Neural progenitor cell (in vitro differentiated cells): Measurements from ENCODE around the gene TRIM47. TPM values are rescaled to one million over a fixed set of nuclear protein-coding genes. Genes with fewer than 3 reads are reported as not detected.
A peak's percentile ranks its signal among the peaks of the same experiment; 100 is the strongest.

Experiments used
- DNase-seq: peaks from one replicate; pipeline ENCODE4 v3.0.0-alpha.2; 2016; ENCODE audit warnings: low spot score
- H2AFZ ChIP-seq: fragments of 200-600 bp; sonication (generic); replicated peaks from 2 replicates; pipeline ENCODE4 v1.6.1; 2016; ENCODE audit warnings: antibody characterized with exemption
- H3F3A ChIP-seq: fragments of 200-600 bp; sonication (generic); 2 replicates; pipeline ENCODE4 v1.6.1; 2016; ENCODE audit warnings: antibody characterized with exemption, low read depth
- H3K27ac ChIP-seq: fragments of 200-600 bp; sonication (generic); 2 replicates; pipeline ENCODE4 v1.5.1; 2016; ENCODE audit warnings: mild to moderate bottlenecking
- H3K27me3 ChIP-seq: fragments of 200-600 bp; sonication (generic); 2 replicates; pipeline ENCODE4 v1.6.1; 2016; ENCODE audit warnings: mild to moderate bottlenecking, moderate library complexity
- H3K36me3 ChIP-seq: fragments of 200-600 bp; sonication (generic); 2 replicates; pipeline ENCODE4 v1.5.1; 2016
- H3K4me1 ChIP-seq: fragments of 200-600 bp; sonication (generic); 2 replicates; pipeline ENCODE4 v1.6.1; 2016; ENCODE audit warnings: mixed run types
- H3K4me2 ChIP-seq: fragments of 200-600 bp; sonication (generic); 2 replicates; pipeline ENCODE4 v1.6.1; 2016
- H3K4me3 ChIP-seq: fragments of 200-600 bp; sonication (generic); 2 replicates; pipeline ENCODE4 v1.5.1; 2016
- H3K79me2 ChIP-seq: fragments of 200-600 bp; sonication (generic); 2 replicates; pipeline ENCODE4 v1.6.1; 2016; ENCODE audit warnings: low read depth
- H3K9ac ChIP-seq: fragments of 200-600 bp; sonication (generic); 2 replicates; pipeline ENCODE4 v1.6.1; 2016
- H3K9me3 ChIP-seq: fragments of 200-600 bp; sonication (generic); 2 replicates; pipeline ENCODE4 v1.5.1; 2016; ENCODE audit warnings: low read depth
- H4K20me1 ChIP-seq: fragments of 200-600 bp; sonication (generic); 2 replicates; pipeline ENCODE4 v1.6.1; 2016; ENCODE audit warnings: low read depth
- H3K27ac Mint-ChIP-seq: 3 replicates; pipeline ENCODE4 v1.8.0; 2021; ENCODE audit warnings: mixed read lengths
- H3K27me3 Mint-ChIP-seq: 2 replicates; pipeline ENCODE4 v1.8.0; 2022; ENCODE audit warnings: low read depth, mild to moderate bottlenecking, inconsistent platforms, moderate library complexity, mixed read lengths; ENCODE audit not compliant: insufficient read depth
- H3K36me3 Mint-ChIP-seq: 3 replicates; pipeline ENCODE4 v1.8.0; 2021; ENCODE audit warnings: mixed read lengths
- H3K4me1 Mint-ChIP-seq: 3 replicates; pipeline ENCODE4 v1.8.0; 2021; ENCODE audit warnings: mixed read lengths
- H3K4me3 Mint-ChIP-seq: 3 replicates; pipeline ENCODE4 v1.8.0; 2021; ENCODE audit warnings: mild to moderate bottlenecking, moderate library complexity, mixed read lengths
- H3K9me3 Mint-ChIP-seq: 3 replicates; pipeline ENCODE4 v1.8.0; 2020; ENCODE audit warnings: mixed read lengths
- EZH2 ChIP-seq: fragments of 200-600 bp; sonication (generic); IDR thresholded peaks from 2 replicates; pipeline ENCODE4 v1.6.1; 2017; ENCODE audit warnings: antibody characterized with exemption, mild to moderate bottlenecking, moderate library complexity
- EZH2phosphoT487 ChIP-seq: fragments of 200-600 bp; sonication (generic); IDR thresholded peaks from 2 replicates; pipeline ENCODE4 v1.6.1; 2017; ENCODE audit warnings: antibody characterized with exemption
- total RNA-seq: library from RNA; depleted of rRNA; stranded (reverse); fragments of >200 nt; gene quantifications from 2 replicates; pipeline ENCODE4 v1.2.3, GENCODE V29; 2015; ENCODE audit warnings: low replicate concordance
- TF ChIP-seq, protein P1 (sequence below): fragments of 200-600 bp; sonication (generic); IDR thresholded peaks from 2 replicates; pipeline ENCODE4 v1.5.1; 2017; ENCODE audit warnings: antibody characterized with exemption, mild to moderate bottlenecking

The TRIM47 gene
- total RNA-seq, 1 donor from 2014 or later: 1.3 TPM

DNA sequence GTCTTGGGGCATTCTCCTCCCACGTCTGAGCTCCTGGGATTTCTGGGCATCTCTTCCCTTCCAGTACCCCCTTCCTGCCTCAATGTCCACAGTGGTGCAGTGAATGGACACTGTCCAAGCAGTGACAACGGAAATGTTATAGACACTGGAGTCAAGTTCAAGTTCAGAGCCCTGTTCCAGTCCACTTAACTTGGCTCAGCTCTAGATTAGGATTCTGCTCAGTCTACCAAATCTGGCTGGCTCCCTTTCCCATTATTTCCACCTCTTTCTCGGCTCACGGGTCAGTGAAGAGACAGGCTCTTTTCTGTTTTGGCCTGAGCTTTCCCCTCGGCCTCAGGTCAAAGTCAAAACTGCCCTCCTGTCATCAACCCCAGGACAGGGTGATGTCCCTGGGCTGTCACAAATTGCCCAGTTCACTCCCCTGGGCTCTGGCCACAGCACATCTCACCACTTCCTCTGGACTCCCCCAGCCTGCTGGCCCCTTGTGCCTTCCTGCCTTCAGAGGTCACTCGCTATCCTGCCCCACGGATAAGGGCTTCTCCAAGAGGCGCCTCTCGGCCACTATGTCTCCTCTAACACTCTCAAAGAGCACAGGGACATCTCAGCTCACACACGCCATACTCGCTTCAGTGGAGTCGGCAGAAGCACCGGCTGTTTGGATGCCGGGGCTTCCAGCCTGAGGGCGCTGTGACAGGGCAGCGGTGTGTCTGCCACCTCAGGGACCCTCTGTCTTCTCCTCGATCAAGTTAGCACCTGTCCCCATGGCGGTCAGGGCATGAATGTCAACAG lies 44.0 kb upstream of the TRIM47 start:
- Mint-ChIP-seq H3K4me3 (peak overlapping the region; percentile 48), H3K4me1 (no peaks in the 10 kb centered on the region), H3K27me3 (peaks cover 2% of the 10 kb centered on the region), H3K9me3 (no peaks in the 10 kb centered on the region), H3K36me3 (peaks cover 3% of the 10 kb centered on the region), H3K27ac (no peak overlapping the region)
- H3K27ac ChIP-seq: no peak overlapping the region
- no peak overlapping the region for H2AFZ ChIP-seq
- no peaks in the 10 kb centered on the region for H3K9me3 ChIP-seq
- no peak for DNase-seq
- no peaks in the 10 kb centered on the region for H3K79me2 ChIP-seq
- no peak overlapping the region for H3K9ac ChIP-seq
- TF ChIP-seq, protein P1, sequence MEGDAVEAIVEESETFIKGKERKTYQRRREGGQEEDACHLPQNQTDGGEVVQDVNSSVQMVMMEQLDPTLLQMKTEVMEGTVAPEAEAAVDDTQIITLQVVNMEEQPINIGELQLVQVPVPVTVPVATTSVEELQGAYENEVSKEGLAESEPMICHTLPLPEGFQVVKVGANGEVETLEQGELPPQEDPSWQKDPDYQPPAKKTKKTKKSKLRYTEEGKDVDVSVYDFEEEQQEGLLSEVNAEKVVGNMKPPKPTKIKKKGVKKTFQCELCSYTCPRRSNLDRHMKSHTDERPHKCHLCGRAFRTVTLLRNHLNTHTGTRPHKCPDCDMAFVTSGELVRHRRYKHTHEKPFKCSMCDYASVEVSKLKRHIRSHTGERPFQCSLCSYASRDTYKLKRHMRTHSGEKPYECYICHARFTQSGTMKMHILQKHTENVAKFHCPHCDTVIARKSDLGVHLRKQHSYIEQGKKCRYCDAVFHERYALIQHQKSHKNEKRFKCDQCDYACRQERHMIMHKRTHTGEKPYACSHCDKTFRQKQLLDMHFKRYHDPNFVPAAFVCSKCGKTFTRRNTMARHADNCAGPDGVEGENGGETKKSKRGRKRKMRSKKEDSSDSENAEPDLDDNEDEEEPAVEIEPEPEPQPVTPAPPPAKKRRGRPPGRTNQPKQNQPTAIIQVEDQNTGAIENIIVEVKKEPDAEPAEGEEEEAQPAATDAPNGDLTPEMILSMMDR: no peak
- TF ChIP-seq EZH2 (no peak), EZH2phosphoT487 (no peak)
- H3K27me3 ChIP-seq: no peaks in the 10 kb centered on the region
- H3K4me1 ChIP-seq: no peaks in the 10 kb centered on the region
- no peaks in the 10 kb centered on the region for H3K36me3 ChIP-seq
- no peaks in the 10 kb centered on the region for H4K20me1 ChIP-seq
- H3K4me2 ChIP-seq: no peak overlapping the region
- no peaks in the 10 kb centered on the region for H3F3A ChIP-seq
- no peak overlapping the region for H3K4me3 ChIP-seq

DNA sequence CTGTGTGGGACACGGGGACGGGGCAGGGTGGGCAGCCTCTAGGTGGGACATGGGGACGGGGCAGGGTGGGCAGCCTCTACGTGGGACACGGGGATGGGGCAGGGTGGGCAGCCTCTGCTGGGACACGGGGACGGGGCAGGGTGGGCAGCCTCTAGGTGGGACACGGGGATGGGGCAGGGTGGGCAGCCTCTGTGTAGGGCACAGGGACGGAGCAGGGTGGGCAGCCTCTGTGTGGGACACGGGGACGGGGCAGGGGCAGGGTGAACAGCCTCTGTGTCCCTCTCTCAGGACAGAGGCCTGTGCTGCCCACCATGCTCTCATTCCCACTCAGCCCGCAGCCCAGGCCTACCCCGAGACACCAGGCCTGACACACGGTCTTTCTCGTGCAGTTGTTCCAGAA lies 43.2 kb upstream of the TRIM47 start:
- no peaks in the 10 kb centered on the region for H3K27me3 ChIP-seq
- no peak overlapping the region for H3K27ac ChIP-seq
- no peaks in the 10 kb centered on the region for H3K4me1 Mint-ChIP-seq
- no peak overlapping the region for H3K27ac Mint-ChIP-seq
- peaks cover 4% of the 10 kb centered on the region for H3K36me3 Mint-ChIP-seq
- no peak overlapping the region for H3K4me2 ChIP-seq
- no peaks in the 10 kb centered on the region for H3K9me3 Mint-ChIP-seq
- H3K9ac ChIP-seq: no peak overlapping the region
- H3F3A ChIP-seq: no peaks in the 10 kb centered on the region
- no peaks in the 10 kb centered on the region for H3K4me1 ChIP-seq
- H3K79me2 ChIP-seq: no peaks in the 10 kb centered on the region
- H3K36me3 ChIP-seq: no peaks in the 10 kb centered on the region
- no peak overlapping the region for H2AFZ ChIP-seq
- no peaks in the 10 kb centered on the region for H3K9me3 ChIP-seq
- no peak for TF ChIP-seq EZH2phosphoT487
- H3K27me3 Mint-ChIP-seq: peaks cover 2% of the 10 kb centered on the region
- no peak overlapping the region for H3K4me3 ChIP-seq
- DNase-seq: no peak
- H3K4me3 Mint-ChIP-seq: no peak overlapping the region
- H4K20me1 ChIP-seq: no peaks in the 10 kb centered on the region

DNA sequence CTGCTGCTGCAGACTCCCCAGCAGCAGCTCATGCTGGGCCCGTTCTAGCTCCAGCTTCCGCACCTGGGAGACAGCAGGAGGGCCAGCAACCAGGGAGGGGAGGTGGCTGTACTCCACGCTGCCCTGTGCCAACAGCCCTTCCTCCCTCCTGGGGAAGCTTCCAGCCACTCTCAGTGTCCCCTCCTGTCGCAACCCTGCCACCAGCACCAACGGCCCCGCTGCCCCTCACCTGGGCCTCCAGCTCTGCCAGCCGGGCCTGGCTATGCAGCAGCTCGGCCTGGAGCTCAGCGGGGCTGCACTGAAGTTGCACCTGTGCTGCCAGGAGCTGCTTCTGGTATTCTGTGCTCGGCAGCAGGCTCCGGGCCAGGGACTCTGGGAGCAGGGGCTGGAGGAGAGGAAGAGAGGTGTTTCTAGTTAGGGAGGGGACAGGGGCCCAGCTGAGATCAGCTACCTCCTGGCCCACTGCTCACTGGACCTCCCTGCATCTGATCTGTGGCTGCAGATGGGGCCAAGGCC lies 41.7 kb upstream of the TRIM47 start:
- Mint-ChIP-seq H3K4me3 (no peak overlapping the region), H3K27me3 (peaks cover 4% of the 10 kb centered on the region), H3K36me3 (peaks cover 4% of the 10 kb centered on the region), H3K9me3 (no peaks in the 10 kb centered on the region), H3K4me1 (no peaks in the 10 kb centered on the region), H3K27ac (no peak overlapping the region)
- Histone ChIP-seq H3K27me3 (no peaks in the 10 kb centered on the region), H3K36me3 (no peaks in the 10 kb centered on the region), H3K4me2 (no peak overlapping the region), H3K27ac (no peak overlapping the region), H3K4me3 (no peak overlapping the region), H3F3A (no peaks in the 10 kb centered on the region), H2AFZ (no peak overlapping the region), H3K4me1 (no peaks in the 10 kb centered on the region), H3K79me2 (no peaks in the 10 kb centered on the region), H3K9me3 (no peaks in the 10 kb centered on the region), H3K9ac (no peak overlapping the region), H4K20me1 (no peaks in the 10 kb centered on the region)
- DNase-seq: no peak
- TF ChIP-seq EZH2 (no peak), EZH2phosphoT487 (no peak)
- TF ChIP-seq, protein P1: no peak

DNA sequence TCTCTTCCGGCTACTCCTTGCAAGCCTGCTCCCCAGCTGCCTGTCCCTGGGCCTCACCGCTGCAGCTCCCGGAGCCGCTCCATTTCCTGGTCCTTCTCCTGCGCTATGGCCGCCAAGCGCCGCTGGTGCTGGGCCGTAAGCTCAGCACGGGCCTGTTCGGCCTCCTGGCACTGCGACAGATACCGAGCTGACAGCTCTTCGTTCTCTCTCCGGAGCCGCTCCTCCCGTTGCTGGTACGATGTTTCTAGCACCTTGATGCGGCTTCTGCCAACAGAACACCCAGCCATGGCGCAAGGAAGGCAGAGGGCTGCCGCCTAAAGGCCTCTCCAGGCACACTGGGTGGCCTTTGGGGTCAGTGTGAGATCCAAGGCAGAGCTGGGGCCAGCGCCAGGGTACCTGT lies 41.2 kb upstream of the TRIM47 start:
- no peak overlapping the region for H3K27ac Mint-ChIP-seq
- Histone ChIP-seq H3K4me3 (no peak overlapping the region), H3K27me3 (no peaks in the 10 kb centered on the region), H3K4me2 (no peak overlapping the region), H3K4me1 (no peaks in the 10 kb centered on the region), H3K79me2 (no peaks in the 10 kb centered on the region), H3K9me3 (no peaks in the 10 kb centered on the region), H3K27ac (no peak overlapping the region), H3K36me3 (no peaks in the 10 kb centered on the region), H3F3A (no peaks in the 10 kb centered on the region), H2AFZ (no peak overlapping the region), H4K20me1 (no peaks in the 10 kb centered on the region), H3K9ac (no peak overlapping the region)
- no peaks in the 10 kb centered on the region for H3K9me3 Mint-ChIP-seq
- TF ChIP-seq EZH2phosphoT487 (no peak), EZH2 (no peak)
- TF ChIP-seq, protein P1: no peak
- H3K36me3 Mint-ChIP-seq: peaks cover 4% of the 10 kb centered on the region
- H3K4me3 Mint-ChIP-seq: no peak overlapping the region
- H3K4me1 Mint-ChIP-seq: no peaks in the 10 kb centered on the region
- H3K27me3 Mint-ChIP-seq: peaks cover 4% of the 10 kb centered on the region
- DNase-seq: no peak
